Cortex of kidney (tissue), 1 donor: ENCODE measurements around the gene UBASH3B.

Experiments used
- DNase-seq: peaks from one replicate; lab custom pipeline; 2025; lab: John Stamatoyannopoulos, UW

The UBASH3B gene

DNA sequence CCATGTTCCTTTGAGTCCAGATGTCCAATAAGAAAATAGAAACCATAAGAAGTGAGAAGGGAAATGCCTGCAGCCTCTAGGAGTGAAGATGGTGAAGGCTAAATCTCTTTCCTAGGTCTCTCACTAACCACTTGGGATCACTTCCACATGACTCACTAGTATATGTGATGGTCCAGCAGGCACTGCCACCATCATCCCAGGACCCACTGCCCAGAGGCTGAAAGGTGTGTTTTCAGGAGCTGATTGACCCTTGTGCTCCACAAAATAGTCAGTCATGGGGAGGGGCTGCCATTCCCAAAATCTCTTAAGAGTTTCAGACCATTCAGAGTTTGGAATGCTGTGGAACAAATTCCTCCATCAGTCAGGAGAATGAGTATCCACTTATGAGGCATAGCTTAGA lies 22.9 kb downstream of the UBASH3B start:
- no peak for DNase-seq

DNA sequence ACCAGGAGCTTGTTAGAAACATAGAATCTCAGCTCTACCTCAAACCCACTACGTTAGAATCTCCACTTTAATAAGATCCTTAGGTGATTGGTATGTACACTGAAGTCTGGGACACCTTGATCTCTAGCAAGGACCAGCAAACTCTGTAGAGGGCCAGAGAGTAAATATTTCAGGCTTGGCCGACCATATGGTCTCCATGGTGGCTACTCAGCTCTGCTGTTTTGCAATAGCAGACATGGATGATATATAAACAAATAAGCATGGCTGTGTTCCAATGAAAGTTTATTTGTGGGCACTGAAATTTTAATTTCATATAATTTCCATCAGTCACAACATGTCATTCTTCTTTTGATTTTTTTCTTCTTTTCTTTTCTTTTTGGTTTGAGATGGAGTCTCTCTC lies 23.9 kb downstream of the UBASH3B start:
- no peak for DNase-seq

DNA sequence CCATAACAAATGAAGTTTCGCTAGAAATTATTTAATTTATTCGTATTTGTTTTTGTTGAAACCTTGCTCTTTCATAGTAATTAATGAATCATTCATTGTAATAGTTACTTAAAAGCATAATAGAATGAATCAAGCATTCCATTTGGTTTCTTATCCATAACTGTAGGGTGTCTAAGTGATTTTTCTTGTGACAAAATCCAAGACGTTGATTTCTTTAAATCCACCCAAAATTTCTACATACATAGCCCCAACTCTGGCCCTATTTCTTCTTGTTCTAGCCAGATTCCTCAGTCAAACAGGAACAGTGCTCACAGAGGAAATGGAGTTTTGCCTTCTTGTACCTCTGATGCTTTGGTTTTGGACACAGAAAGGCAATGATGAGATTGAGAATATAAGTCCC lies 25.5 kb downstream of the UBASH3B start:
- no peak for DNase-seq

DNA sequence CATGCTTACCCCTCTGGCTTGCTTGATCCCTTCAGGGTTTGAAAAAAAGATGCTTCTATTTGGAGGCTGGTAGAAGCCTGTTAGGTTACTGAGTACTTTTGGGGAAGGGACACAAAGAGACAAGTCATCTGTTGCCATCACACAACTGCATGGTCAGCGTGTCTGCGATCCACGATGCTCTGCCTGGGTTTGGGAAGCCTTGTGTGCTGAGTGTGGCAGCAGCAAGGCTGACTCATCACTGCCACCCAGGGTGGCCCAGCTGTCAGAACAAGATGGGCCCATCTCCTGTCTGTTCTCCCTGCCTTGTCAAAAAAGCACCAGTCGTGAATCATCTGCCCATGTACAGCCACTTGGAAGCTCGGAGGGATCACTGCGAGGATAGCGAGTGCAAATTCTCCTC lies 26.2 kb downstream of the UBASH3B start:
- no peak for DNase-seq

DNA sequence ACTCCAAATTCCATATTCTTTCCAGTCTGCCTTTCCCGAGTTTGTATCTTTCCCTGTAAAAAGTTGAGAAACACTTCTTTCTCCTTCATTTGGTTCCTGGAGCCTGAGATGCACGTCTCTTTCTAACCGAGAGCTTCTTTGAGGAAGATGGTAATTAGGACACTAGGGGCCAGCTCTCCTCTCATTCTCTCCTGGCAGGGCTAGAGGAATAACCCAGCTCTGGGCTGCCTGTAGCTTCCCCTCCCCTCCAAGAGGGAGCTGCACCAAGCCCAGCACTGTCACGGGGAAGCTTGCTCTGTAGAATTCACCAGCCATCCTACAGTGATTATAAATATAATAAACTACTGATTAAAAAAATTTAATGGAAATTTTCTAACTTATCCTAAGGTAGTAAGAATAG lies 26.9 kb downstream of the UBASH3B start:
- DNase-seq = no peak

DNA sequence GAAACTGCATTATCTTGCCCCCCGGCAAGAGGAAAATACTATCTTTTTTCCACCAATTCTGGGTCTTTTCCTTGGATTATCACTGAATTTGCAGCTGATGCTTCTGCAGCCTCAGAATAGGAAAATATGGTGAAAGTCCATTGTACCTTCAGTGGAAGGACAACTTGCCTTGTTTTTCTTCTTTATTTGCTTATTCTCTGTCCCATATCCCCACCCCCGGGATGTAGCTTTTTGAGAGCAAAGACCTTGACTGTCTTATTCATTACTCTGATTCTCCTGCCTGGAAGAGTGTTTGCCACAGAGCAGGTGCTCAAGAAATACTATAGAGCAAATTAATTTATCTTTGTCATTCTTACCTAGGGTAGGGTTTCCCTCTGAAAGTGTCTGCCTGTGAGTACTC lies 29.5 kb downstream of the UBASH3B start:
- no peak for DNase-seq

DNA sequence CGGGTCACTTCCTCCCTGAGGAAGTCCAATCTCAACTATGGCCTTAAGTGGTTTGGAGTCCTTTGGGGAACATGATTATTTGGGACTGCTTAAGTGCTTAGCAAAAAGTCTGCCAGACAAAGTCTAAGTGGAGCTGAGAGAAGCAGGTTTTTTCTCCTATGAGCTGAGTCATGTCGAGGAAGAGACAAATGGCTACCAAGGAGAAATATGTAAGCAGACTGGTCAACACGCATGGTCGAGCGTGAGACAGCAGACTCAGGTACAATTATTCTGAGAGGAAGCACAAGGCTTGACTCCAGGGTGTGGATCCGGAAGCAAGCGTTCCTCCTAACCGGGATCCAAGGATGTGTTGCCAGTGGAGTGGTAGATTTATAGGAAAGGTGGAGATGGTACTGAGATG lies 30.6 kb downstream of the UBASH3B start:
- no peak for DNase-seq

DNA sequence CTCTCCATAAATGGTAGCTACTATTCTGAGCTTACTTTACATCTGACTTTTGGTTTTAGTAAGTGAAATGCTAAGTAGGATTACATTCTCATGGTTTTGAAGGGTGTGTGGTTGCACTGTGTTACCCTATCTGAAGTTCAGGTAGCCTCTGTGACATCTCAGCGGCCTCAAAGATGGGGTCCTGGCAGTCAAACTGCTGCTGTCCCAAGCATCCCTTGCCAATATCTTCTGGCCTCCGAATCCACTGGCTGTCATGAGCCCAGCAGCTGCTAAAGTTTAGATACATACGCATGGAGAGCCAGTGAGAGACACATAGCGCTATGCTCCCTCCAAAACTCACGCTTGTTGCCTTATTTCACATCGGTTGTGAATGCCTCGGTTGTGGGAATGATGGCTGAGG lies 34.9 kb downstream of the UBASH3B start:
- no peak for DNase-seq

DNA sequence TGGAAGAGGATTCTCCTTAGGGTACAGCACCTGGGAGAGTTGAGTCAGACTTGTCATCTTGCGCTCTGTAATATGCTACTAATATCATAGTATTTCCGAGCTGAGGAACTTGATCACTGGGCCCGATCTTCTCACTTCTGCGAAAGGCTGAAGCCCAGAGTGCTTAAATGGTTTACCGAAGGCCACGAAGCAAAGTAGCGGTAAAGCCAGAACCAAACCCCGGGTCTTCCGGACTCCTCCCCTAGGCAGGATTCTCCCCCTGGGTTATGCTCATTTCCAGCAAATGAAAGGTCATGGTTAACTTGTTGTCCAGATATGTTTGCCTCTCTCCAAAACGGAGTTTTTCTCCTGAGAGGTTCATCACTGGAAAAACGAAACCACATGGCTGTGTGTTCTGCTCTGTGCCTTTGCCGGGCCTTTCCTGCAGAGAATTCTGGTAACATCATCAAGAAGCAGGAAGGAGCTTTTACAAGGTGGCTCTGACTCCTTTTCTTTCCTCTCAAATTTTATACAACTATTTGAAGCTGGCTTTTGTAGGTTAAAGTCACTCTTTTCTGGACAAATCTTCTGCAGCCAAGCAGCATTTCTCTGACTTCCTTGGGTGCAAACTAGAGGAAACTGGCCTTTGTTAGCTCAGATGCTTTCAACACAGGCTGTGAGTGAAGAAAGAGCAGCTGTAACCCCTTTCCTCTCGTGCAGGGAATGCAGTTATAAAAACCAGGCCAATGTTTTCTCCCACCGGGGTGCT lies 35.5 kb downstream of the UBASH3B start:
- DNase-seq = no peak

DNA sequence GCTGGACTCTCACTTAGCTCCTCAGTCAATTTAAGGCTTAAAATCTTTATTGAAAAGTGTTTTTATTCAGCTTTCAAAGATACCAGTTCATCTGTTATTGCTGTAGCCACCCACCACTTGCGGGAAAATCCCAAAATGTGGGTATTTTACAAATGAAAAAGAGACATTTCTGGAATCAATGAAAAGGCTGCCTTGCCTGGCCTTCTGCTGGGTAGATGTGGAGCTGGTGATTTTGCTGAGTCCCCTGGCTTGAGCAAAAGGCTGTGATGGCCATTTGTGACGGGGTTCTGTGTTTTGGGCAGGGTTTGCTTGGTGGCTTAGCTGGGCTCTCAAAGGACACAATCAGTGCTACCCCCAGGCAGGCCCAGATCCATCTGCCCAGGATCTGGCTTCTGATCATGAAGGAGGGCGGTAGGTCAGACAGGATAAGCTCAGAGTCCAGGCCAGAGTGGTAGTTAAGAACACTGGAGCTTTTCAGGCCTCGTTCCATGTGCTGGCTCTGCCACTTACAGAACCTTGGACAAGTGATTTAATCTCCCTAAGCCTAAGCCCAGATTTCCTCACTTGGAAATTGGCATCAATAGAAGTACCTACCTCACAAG lies 36.1 kb downstream of the UBASH3B start:
- DNase-seq = no peak

DNA sequence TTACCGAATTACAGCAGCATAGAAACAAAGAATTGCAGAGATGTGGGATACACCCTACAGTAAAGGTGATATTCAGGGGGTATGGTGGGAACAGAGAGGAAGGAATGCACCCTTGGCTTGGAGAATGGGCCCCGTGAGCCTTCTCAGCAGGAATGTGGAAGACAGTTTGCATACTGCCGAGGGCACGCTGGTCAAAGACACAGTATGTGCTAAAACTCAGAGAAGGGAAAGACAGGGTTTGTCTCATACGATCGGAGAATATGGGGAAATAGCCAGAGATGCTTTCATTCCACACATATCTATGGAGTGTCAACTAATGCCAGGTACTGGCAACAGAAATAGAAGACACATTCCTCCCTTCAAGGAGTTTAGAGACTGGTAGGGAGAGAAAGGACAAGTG lies 36.9 kb downstream of the UBASH3B start:
- no peak for DNase-seq

DNA sequence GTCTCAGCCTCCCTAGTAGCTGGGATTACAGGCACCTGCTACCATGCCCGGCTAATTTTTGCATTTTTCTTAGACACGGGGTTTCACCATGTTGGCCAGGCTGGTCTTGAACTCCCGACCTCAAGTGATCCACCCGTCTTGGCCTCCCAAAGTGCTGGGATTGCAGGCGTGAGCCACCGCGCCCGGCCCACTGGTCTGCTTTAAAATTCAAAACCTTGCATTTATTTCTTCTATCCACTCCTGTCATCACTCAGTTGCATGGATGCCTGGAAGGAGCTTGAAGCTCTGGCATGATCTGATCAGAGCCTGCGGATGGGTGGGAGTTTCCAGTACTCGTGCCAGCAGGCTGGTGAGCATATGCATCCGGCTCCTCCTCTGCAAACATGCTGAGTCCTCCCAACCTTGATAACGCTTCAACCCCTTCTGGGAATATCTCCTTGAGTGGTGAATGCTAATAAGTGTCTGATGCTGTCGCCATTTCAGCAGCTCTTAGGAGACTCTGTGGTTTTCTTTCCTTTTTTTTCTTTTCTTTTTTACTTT lies 39.6 kb downstream of the UBASH3B start:
- DNase-seq = no peak

DNA sequence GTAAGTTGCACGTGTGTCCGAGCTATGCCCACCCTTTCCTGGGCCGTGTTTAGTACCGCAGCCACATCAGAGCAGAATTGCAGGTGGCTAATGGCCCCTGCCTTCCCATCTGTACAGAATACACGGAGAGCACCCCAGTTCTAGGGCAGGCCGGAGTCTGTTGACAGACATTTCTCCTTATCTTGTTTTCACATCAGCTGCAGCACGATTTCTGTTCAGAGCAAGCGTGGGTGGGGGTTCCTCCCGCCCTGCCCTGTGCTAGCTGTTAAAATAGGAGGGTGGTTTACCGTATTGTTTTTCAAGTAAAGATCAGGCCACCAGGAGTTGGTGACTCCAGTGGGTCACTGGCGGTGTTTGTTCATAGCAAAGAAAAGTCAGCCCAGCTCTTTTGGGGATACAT lies 41.1 kb downstream of the UBASH3B start:
- no peak for DNase-seq

DNA sequence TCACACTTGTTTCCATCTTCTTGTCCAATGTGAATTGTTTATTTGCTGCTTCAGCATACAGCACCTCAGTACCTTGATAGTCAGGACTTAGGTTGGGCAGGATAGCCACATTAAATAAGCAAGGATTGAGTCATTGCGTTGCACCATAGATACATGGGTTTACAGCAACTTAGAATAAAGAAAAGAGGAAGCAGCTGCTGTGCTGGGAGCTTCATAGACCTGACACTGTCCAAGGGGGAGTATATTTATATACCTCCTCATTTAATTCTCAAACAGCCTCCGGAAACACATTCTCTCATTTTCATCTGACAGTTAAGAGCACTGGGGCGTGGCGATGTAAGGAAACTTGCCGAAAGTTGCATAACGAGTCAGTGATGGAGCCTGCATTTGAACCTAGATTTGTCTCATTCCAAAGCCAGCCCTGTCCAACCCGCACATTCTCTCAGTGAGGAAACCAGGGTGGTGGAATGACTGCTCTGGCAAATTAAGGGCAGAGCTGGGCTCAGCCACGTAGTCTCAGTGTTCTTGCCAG lies 42.2 kb downstream of the UBASH3B start:
- DNase-seq = no peak

DNA sequence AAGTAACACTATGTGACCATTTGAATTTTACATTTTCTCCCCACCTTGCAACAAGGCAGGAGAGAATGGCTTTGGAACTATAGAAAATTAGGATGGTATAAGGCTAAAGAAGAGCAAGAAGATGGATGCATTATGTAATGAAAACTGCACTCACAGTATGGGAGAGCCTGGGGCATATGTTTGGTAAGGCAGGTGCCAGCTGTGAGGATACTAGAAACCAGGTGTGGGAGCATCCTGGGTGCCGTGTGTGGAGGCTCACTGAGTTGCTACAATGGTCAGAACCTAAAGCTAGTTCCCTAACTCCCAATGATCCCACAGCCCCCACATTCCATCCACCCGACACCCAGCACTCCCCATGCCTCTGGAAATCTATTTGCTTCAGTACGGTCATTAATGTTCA lies 42.9 kb downstream of the UBASH3B start:
- DNase-seq = no peak

DNA sequence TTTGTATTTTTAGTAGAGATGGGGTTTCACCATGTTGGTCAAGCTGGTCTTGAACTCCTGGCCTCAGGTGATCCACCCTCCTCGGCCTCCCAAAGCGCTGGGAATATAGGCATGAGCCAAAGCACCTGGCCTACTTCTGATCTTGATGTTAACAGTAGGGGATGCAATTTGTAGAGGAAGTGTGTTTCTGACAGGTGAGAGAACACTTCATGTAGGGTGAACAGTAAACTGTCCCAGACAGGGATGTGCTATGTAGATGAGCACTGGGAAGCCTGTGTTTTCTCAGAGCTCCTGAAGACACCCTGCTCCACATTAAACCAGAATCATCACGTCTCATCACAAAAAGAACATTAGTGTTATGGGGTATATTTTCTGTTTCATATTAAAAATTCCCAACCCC lies 45.1 kb downstream of the UBASH3B start:
- DNase-seq = no peak

DNA sequence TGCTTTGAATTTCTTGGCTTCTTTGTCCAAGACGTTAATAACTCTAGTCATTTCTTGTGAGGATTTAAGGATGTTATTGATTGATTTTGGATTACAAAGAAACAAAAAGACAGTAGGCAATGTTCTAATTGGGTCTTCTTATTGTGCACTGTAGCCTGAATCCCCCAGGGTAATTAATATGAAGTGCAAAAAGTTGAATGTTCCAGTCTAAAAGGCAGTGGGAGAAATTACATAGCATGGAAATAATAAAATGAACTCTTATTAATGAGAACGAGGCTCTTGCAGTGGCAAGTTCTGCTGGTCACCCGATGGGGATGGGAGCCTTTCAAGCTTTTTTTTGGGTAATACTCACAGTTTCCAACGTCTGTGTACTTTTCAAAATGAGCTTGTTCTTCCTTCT lies 45.6 kb downstream of the UBASH3B start:
- DNase-seq = no peak

DNA sequence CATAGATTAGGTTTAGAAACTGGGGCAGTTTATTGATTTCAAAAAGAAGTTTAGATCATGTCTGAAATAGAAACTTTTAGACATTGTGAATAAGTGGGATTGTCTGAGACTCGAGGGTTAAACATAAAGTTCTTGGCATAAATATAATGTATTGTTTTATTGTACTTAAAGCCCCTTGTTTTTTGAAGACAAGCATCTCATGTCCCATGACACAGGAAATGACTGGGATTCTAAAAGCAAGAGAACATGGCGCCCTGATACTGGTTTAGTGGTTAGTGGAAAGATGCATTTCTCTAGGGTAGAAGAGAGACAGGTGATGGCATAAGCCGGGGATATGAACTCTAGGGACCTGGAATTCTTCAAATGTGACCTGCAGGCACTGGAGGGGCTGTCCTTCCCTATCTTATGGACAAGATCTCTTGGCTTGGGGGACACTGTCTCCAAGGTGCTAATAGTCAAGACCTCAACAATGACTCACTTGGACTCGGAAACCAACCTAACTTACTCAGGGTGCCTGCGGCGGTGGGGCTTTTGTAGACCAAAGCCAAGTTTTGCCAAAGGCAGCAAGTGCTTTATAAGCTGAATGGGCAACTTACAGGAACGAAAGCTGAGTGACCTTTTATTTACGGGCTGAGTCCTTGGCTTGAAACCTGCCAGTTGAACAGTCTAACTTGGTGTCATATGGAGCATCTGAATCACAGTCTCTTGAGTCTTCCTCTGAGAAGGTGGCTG lies 48.2 kb downstream of the UBASH3B start:
- DNase-seq = no peak

DNA sequence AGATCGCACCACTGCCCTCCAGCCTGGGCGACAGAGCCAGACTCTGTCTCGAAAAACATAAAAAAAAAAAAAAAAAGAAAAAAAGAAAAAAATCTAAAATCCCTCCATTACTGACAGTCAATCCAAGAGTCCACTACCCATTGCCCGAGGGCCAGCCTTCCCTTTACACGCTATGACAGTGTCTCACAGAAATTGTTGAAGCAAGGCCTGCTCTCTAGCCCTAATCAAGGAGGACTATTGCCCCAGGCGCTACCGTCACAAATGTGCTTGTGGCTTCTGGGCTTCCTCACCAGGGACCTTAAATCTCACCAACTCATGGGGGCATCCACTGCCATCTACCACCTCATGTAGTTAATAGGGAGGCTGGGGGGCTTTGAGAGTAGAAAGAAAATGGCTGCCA lies 49.9 kb downstream of the UBASH3B start:
- DNase-seq = no peak

DNA sequence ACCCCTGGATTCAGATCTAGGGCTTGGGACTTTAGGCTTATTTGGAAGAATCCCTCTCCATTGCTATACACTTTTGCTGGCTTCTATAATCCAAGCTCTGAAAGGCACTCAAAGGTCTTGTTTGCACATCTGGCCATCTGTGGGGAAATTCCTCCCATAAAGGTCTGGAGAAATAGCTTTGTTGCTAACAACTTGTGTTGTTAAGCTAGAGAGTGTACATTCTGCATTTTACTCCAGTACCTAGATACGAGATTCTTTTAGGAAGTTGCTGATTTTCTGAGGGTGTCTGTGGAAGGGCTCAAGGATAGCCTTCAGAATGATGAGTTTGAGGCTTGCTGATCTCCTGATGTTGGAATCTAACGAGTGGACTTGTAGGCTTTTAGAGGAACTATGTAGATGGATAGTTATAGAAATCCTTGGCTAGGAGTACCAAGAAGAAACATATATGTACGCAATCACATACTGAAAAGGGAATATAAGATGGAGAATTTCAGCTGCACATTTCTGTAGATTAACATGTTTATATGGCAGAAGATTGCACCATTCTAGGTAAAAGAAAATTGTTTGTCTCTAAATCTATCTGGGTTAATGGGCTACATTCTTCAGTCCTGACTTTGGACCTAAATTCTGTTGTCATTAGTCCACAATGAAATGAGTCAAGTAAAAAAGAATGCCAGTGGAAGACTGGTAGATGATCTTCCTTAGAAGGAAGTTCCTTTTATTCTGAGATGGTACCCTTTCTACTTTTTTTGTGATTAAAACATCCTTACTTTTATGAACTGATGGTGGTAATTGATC lies 51.0 kb downstream of the UBASH3B start:
- DNase-seq = no peak

DNA sequence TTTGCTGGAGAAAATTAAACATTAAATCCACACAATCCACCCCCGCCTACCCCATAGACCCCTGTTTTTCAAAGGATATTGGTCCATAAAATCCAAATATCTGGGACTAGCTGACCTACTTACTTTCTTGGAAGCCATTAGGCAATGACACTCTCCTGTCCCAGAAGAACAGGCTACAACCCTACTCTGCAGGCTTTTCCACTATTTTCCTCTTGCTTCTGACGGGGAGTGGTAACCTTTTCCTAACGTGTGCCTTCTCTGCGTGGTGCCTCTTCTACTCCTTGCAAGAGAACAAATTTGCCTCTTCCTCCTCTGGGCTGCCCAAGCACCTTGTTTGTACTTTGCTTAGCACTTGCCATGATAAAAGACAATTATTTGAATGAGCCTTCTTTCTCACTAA lies 51.6 kb downstream of the UBASH3B start:
- no peak for DNase-seq

DNA sequence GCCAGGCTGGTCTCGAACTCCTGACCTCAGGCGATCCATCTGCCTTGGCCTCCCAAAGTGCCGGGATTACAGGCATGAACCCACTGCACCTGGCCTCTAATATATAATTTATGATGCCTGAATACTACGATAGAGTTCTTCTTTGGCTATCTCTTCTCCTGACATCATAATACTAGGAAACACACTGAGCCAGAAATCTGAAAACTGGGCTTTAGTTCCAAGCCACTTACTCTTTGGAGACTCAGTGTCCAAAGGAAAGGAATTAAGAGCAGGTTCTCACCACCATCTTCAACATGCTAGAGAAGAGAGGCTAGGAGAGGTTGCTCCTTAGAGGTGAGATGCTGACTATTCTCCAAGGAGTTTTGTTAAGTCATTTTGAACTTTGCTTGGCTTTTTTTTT lies 52.4 kb downstream of the UBASH3B start:
- no peak for DNase-seq
